Transverse colon (tissue), 3 donors: Measurements from ENCODE around the gene CD1E.

ENCODE experiments used
- POLR2A ChIP-seq: fragments of 450-650 bp; IDR thresholded peaks from one replicate; pipeline ENCODE4 v1.6.1; 2016; ENCODE audit warnings: antibody characterized with exemption, mild to moderate bottlenecking, moderate library complexity
- TF ChIP-seq, protein P1 (sequence below), 5 experiments: fragments of 200-600 bp in 3 of 5; fragments of 450-650 bp in 2 of 5; sonication (generic) in 3 of 5; IDR thresholded peaks; 1 replicate in 2 of 5; 2 replicates in 3 of 5; pipeline ENCODE4 v1.5.1; 2016 to 2017; ENCODE audit warnings: antibody characterized with exemption in 5 of 5, inconsistent platforms in 3 of 5, mild to moderate bottlenecking in 2 of 5, moderate library complexity in 1 of 5

DNA sequence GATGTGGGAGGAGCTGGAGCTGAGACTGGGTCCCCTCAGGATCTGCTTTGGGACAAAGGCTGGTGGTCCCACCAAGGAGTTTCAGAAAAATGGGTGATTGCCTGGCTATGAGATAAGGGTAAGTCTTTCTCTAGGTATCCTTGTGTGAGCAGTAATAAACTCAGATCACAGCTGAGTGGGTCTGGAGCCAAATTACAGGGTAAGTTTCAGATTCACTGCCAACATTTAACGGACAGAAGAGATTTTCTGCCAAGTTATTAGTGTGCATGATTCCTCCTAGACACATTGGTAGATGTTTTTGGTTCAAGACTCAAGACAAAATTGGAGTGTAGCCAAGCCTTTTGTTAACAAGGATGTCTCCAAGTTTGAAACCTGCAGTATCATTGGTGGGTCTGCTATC, 29.8 kb upstream of the CD1E start:
- TF ChIP-seq POLR2A = no peak
- TF ChIP-seq, protein P1, sequence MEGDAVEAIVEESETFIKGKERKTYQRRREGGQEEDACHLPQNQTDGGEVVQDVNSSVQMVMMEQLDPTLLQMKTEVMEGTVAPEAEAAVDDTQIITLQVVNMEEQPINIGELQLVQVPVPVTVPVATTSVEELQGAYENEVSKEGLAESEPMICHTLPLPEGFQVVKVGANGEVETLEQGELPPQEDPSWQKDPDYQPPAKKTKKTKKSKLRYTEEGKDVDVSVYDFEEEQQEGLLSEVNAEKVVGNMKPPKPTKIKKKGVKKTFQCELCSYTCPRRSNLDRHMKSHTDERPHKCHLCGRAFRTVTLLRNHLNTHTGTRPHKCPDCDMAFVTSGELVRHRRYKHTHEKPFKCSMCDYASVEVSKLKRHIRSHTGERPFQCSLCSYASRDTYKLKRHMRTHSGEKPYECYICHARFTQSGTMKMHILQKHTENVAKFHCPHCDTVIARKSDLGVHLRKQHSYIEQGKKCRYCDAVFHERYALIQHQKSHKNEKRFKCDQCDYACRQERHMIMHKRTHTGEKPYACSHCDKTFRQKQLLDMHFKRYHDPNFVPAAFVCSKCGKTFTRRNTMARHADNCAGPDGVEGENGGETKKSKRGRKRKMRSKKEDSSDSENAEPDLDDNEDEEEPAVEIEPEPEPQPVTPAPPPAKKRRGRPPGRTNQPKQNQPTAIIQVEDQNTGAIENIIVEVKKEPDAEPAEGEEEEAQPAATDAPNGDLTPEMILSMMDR (IDR thresholded peaks at IDR 0.05) = no peak
